Sigmoid colon (tissue), 3 donors: ENCODE measurements around the gene SLAMF9.

Experiments
- POLR2A ChIP-seq, 2 donors: fragments of 450-650 bp; IDR thresholded peaks; one replicate each; pipeline ENCODE4 v1.6.1; 2016; ENCODE audit warnings: antibody characterized with exemption in 2 of 2, mild to moderate bottlenecking in 2 of 2, moderate library complexity in 2 of 2
- TF ChIP-seq, protein P1 (sequence below), 4 experiments: fragments of 450-650 bp in 3 of 4; fragments of 200-600 bp in 1 of 4; IDR thresholded peaks; one replicate each; pipeline ENCODE4 v1.5.1; 2016 to 2019; ENCODE audit warnings: antibody characterized with exemption in 4 of 4, mild to moderate bottlenecking in 3 of 4, moderate library complexity in 2 of 4

DNA sequence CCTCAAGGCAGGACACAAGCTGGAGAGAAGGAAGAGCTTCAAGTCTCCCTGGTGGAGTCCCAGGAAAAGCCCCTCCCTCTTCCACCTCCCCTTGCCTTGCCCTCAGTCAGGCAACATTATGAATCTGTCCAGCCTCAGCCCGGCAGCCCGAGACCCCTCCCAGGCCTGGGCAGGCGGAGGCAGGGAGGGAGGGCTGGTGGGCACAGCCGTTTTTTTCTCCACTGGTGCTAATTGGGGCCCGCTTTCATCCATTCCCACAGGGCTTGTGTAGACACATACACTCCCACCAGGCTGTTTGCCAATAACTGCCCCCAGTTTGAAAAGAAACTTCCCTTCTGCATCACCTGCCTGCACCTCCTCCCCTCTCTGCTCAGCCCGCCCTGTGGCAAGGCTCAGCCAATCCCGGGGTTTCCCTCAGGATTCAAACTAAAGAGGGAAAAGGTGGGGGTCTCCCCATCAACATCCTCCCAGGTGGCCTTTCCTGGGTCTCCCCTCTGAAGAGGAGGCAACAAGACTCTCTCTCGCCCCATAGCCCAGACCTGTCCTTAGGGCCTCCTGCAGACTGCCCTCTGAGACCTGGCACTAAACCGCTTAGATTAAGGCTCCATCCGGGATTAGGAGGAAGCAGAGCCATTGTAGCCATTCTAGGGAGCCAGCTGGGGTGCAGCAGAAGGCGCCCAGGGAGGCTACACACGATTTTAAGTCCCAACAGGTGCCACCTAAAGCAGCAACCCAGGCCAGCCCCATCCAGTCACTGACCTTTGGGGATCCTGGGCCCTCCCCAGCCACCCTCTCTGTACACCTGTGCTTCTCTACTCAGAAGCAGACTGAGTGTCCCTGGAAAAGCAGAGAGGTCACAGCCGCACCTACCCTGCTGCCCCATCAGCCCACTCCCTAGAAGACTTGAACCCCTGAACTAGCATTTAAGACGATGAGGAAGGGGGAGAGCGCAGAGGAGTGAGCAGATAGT is 12.2 kb downstream of the SLAMF9 start:
- TF ChIP-seq, protein P1, sequence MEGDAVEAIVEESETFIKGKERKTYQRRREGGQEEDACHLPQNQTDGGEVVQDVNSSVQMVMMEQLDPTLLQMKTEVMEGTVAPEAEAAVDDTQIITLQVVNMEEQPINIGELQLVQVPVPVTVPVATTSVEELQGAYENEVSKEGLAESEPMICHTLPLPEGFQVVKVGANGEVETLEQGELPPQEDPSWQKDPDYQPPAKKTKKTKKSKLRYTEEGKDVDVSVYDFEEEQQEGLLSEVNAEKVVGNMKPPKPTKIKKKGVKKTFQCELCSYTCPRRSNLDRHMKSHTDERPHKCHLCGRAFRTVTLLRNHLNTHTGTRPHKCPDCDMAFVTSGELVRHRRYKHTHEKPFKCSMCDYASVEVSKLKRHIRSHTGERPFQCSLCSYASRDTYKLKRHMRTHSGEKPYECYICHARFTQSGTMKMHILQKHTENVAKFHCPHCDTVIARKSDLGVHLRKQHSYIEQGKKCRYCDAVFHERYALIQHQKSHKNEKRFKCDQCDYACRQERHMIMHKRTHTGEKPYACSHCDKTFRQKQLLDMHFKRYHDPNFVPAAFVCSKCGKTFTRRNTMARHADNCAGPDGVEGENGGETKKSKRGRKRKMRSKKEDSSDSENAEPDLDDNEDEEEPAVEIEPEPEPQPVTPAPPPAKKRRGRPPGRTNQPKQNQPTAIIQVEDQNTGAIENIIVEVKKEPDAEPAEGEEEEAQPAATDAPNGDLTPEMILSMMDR (IDR thresholded peaks at IDR 0.05) = no peak
- no peak for TF ChIP-seq POLR2A (IDR thresholded peaks at IDR 0.05)
